ENCODE data around the gene EIF5B. TPM values are rescaled to one million over a fixed set of nuclear protein-coding genes. Genes with fewer than 3 reads are reported as not detected.

EIF5B gene
- total and polyA plus RNA-seq, 2 of the 8 experiments (the other 6 are each of a cell fraction or from before 2014, with no cell fraction given), result 10.7 to 64.5 TPM

GRCh38 chr2:99388892-99389291 is 51.7 kb downstream of the EIF5B start:
- Histone ChIP-seq H3K9ac (replicated peaks in 1 of 4; ENCODE audit: extremely low read depth in 1 of 4, low read depth in 3 of 4, low read length in 3 of 4) (no peak overlapping the region), H3K23ac (ENCODE audit: insufficient read length) (no peak overlapping the region), H3K4me3 (ENCODE audit: extremely low read depth in 1 of 4, insufficient read depth in 2 of 4, low read depth in 3 of 4, low read length in 4 of 4) (no peak overlapping the region), H3K56ac (replicated peaks; ENCODE audit: insufficient read length, low read depth, low read length) (no peak overlapping the region), H2BK15ac (ENCODE audit: low read length) (no peak overlapping the region), H4K5ac (ENCODE audit: insufficient read length, low read depth, low read length) (no peak overlapping the region), H4K8ac (ENCODE audit: extremely low read depth, insufficient read depth, low read length) (no peak overlapping the region), H3K14ac (ENCODE audit: insufficient read length) (no peak overlapping the region), H3K36me3 (ENCODE audit: control insufficient read depth in 2 of 4, insufficient read depth in 4 of 4, low read length in 3 of 4) (peaks cover 2 to 46% (median 24%) of the 10 kb centered on the region in 4 experiments; a peak in 7 of 8 replicates), H3K27ac (ENCODE audit: low read depth, low read length) (no peak overlapping the region), H3K4me1 (replicated peaks in 1 of 4; ENCODE audit: control insufficient read depth in 3 of 4, insufficient read depth in 4 of 4, low read length in 3 of 4) (no peaks in the 10 kb centered on the region), H2AFZ (ENCODE audit: low read length) (no peak overlapping the region), H3K27me3 (replicated peaks in 1 of 4; ENCODE audit: control insufficient read depth in 3 of 4, extremely low read depth in 1 of 4, insufficient read depth in 3 of 4, low read length in 3 of 4) (no peaks in the 10 kb centered on the region), H4K20me1 (replicated peaks in 1 of 2; ENCODE audit: control insufficient read depth in 1 of 2, insufficient read depth in 2 of 2, low read length in 2 of 2) (no peaks in the 10 kb centered on the region), H3K4me2 (ENCODE audit: insufficient read depth in 1 of 2, low read depth in 2 of 2, low read length in 2 of 2) (no peak overlapping the region), H2AK5ac (ENCODE audit: low read depth, low read length) (no peak overlapping the region), H3K18ac (ENCODE audit: extremely low read depth, low read length) (no peak overlapping the region), H3K23me2 (ENCODE audit: low read depth, low read length) (no peaks in the 10 kb centered on the region; the same call in 1 of the 2 replicates), H2BK12ac (ENCODE audit: low read depth, low read length) (no peak overlapping the region), H3K9me3 (ENCODE audit: insufficient read depth in 2 of 2, low read depth in 1 of 2, low read length in 1 of 2) (no peaks in the 10 kb centered on the region), H4K91ac (replicated peaks; ENCODE audit: insufficient read length, low read length) (no peak overlapping the region), H2BK120ac (replicated peaks; ENCODE audit: low read depth, low read length) (no peak overlapping the region), H3K4ac (replicated peaks; ENCODE audit: insufficient read length, low read depth, low read length) (no peak overlapping the region), H2BK5ac (ENCODE audit: low read depth, low read length) (no peak overlapping the region), H3K79me2 (ENCODE audit: control insufficient read depth in 1 of 2, insufficient read depth in 2 of 2, low read length in 2 of 2) (0 out of 4 replicates have a peak, but pooled peaks cover 0 to 2% of the 10 kb centered on the region in 2 experiments), H2BK20ac (ENCODE audit: low read length) (no peak overlapping the region), H3K79me1 (ENCODE audit: low read depth, low read length) (no peaks in the 10 kb centered on the region)
- POLR2A ChIA-PET (ENCODE audit: partially characterized antibody), result interaction anchor here (1.6 kb wide), 1 partner anchor 10 kb away, joined by 4 read pairs; no protein-coding TSS in a partner anchor
- CTCF ChIA-PET (ENCODE audit: partially characterized antibody), result interaction anchor here (1.2 kb wide), 1 partner anchor 872 kb away, joined by 3 read pairs; no protein-coding TSS in a partner anchor
- 86% methylated on average over 2 of the region's 2 CpGs; no CpG with 5 or more reads in 1 of the 2 experiments for WGBS, 2 experiments (ENCODE audit: extremely low coverage in 1 of 2, insufficient coverage in 1 of 2, insufficient read length in 1 of 2, insufficient replicate concordance in 2 of 2, low coverage in 1 of 2, low lambda C conversion rate in 2 of 2, missing lambda C conversion rate in 1 of 2)
- FAIRE-seq (no peak), DNase-seq (ENCODE audit: low read depth in 1 of 2, low spot score in 2 of 2) (no peak)
- TF ChIP-seq GTF2F1 (IDR thresholded peaks at IDR 0.05; ENCODE audit: borderline replicate concordance, low read depth, low read length) (no peak), GABPA (IDR thresholded peaks at IDR 0.05; ENCODE audit: borderline replicate concordance, insufficient read depth, low read length) (no peak), EZH2 (IDR thresholded peaks at IDR 0.05; ENCODE audit: low read depth, low read length, severe bottlenecking) (no peak)

Data from H1 (cell line).